GM08714 (cell line): ENCODE results near the gene PAIP2B.

Experiments used
- H3K4me3 ChIP-seq: fragments of 200-500 bp; sonication (Bioruptor generic); 2 replicates; pipeline ENCODE4 v1.5.1; 2014; ENCODE audit warnings: mild to moderate bottlenecking, low read length, inconsistent platforms
- ZNF274 ChIP-seq: IDR thresholded peaks from 2 replicates; pipeline ENCODE4 v1.6.1; 2012; ENCODE audit warnings: mild to moderate bottlenecking, low read depth, low read length

PAIP2B gene

DNA sequence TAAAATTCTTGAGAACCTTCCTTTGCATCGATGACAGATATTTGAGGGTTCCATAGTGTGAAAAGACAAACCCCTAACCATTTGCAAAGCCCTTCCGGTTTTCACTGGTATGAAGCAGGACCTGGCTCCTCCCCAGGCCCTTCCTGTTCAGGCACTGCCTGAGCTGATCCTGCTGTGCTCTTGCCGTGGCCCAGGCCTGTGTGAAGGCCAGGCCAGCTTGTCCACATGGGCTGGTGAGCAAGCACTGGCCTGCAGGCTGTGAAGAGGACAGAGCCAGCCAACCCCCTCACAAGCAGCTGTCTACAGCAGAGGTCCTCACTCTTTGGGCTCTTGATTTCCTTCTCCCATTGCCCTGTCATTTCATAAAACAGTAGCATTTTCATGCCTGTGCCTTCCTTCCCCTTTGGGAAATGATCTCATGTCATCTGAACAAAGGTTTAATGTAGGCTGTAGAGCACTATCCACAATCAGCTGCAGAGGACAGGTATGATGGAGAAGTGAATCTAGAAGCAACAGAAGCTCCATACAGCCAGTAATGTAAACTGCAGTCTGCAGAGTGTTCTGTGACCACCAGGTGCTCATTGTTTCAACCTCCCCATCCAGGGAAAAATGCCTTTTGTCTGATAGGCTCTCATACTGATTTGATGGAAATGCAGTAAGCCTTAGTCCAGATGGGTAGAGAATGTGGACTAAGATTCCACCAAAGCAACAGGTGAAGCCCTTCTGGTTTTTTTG, 76.7 kb downstream of the PAIP2B start:
- TF ChIP-seq ZNF274 = no peak
- no peak overlapping the region for H3K4me3 ChIP-seq

GRCh38 chr2:71148506-71149063, 78.3 kb downstream of the PAIP2B start:
- no peak for TF ChIP-seq ZNF274
- no peak overlapping the region for H3K4me3 ChIP-seq

GRCh38 chr2:71143782-71144181, 83.1 kb downstream of the PAIP2B start:
- no peak overlapping the region for H3K4me3 ChIP-seq
- no peak for TF ChIP-seq ZNF274

DNA sequence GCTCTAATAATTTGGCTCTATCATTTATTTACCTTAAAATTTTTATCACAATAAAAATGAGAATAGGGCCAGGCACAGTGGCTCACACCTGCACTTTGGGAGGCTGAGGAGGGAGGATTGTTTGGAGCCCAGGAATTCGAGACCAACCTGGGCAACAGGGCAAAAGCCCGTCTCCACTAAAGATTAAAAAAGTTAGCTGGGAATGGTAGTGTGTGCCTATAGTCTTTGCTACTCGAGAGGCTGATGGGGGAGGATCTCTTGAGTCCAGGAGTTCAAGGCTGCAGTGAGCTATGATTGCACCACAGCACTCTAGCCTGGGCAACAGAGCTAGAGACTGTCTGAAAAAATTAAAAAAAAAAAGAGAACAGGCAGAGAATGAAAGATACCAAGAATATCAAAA, 90.7 kb downstream of the PAIP2B start:
- no peak overlapping the region for H3K4me3 ChIP-seq
- no peak for TF ChIP-seq ZNF274

GRCh38 chr2:71133603-71134002, 93.3 kb downstream of the PAIP2B start:
- TF ChIP-seq ZNF274 = no peak
- H3K4me3 ChIP-seq = no peak overlapping the region
